ENCODE results near the gene SHOX.
"Not testable (repeated sequence)": the region's sequence is repeated elsewhere in the genome, so short reads cannot be mapped to it uniquely, and the experiment has no call there.

- TF ChIP-seq CTCF (conservative IDR thresholded peaks at IDR 0.05 in 1 of 2, IDR thresholded peaks at IDR 0.05 in 1 of 2; ENCODE audit: low read depth in 1 of 2, low read length in 2 of 2); EZH2 (IDR thresholded peaks at IDR 0.05; ENCODE audit: low read length, missing control alignments): not testable (repeated sequence)
Observed at GRCh38 chrX:589261-589660, 41.3 kb upstream of the SHOX start.

All from fibroblast of lung (primary cell).